ENCODE results near the gene TBC1D30.

GRCh38 chr12:64840119-64840518, 15.7 kb downstream of the TBC1D30 start:
- TF ChIP-seq, protein P1, sequence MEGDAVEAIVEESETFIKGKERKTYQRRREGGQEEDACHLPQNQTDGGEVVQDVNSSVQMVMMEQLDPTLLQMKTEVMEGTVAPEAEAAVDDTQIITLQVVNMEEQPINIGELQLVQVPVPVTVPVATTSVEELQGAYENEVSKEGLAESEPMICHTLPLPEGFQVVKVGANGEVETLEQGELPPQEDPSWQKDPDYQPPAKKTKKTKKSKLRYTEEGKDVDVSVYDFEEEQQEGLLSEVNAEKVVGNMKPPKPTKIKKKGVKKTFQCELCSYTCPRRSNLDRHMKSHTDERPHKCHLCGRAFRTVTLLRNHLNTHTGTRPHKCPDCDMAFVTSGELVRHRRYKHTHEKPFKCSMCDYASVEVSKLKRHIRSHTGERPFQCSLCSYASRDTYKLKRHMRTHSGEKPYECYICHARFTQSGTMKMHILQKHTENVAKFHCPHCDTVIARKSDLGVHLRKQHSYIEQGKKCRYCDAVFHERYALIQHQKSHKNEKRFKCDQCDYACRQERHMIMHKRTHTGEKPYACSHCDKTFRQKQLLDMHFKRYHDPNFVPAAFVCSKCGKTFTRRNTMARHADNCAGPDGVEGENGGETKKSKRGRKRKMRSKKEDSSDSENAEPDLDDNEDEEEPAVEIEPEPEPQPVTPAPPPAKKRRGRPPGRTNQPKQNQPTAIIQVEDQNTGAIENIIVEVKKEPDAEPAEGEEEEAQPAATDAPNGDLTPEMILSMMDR (conservative IDR thresholded peaks at IDR 0.05 in 1 of 2, IDR thresholded peaks at IDR 0.05 in 1 of 2; ENCODE audit: extremely low read depth in 1 of 2, insufficient read depth in 1 of 2, low read depth in 1 of 2, low read length in 2 of 2): no peak
- no peak for TF ChIP-seq EZH2 (IDR thresholded peaks at IDR 0.05; ENCODE audit: borderline replicate concordance, low read length)

Measured in mammary epithelial cell (primary cell).